BE2C (cell line): ENCODE results near the gene NFAM1.

Source experiments
- DNase-seq: peaks from one replicate; pipeline ENCODE4 v3.0.0-alpha.2; 2020
- H3K27me3 ChIP-seq: fragments of 250-450 bp; sonication (Bioruptor Pico); 2 replicates; pipeline ENCODE4 v1.5.1; 2020; ENCODE audit warnings: mild to moderate bottlenecking
- H3K36me3 ChIP-seq: fragments of 250-450 bp; sonication (Bioruptor Pico); 2 replicates; pipeline ENCODE4 v1.5.1; 2020; ENCODE audit warnings: mild to moderate bottlenecking
- H3K4me1 ChIP-seq: fragments of 250-450 bp; sonication (Bioruptor Pico); 2 replicates; pipeline ENCODE4 v1.5.1; 2020
- H3K4me3 ChIP-seq: 2 replicates; pipeline ENCODE4 v1.5.1; 2011; ENCODE audit warnings: low read depth, low read length
- H3K9me3 ChIP-seq: fragments of 250-450 bp; sonication (Bioruptor Pico); 2 replicates; pipeline ENCODE4 v1.5.1; 2020
- TF ChIP-seq, protein P1 (sequence below): IDR thresholded peaks from 2 replicates; pipeline ENCODE4 v1.5.1; 2012; ENCODE audit warnings: mild to moderate bottlenecking, low read depth, low read length

Gene NFAM1

DNA sequence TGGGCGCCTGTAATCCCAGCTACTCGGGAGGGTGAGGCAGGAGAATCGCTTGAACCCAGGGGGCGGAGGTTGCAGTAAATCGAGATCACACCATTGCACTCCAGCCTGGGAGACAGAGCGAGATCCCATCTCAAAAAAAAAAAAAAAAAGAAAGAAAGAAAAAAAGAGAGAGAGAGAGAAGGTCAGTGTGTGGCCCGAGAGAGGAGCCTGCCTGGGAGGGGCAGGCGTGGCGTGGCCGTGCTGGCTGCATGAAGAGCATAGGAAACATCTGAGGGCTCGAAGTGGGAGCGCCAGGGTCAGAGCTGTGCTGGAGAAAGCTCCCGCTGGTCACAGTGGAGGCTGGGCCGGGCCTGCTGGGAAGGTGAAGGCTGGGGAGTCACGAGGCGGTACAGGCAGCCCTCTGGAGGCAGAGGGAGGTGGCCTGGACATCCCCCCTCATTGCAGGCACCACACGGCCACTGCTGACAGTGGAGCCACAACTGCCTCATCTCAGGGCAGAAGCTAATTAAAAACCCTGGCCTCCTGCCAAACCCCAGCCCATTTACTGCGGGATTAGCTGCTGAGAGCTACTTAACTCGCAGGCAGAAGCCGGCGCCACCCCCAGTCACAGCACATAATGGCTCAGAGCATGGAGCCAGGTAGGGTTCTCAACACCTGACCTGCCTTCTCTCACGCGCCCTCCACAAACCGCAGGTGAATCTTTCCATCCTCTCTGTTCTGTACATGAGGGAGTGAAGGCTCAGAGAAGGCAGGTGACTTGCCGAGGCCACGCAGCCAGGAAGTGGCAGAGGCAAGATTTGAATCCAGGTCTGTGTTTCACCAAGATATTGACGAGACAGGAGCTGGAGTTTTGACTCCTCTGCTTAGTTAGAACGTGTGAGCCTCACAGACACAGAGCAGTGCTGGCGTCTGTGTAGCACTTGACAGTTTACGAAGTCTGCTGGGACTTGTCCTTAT lies 32.6 kb downstream of the NFAM1 start:
- H3K27me3 ChIP-seq: no peaks in the 10 kb centered on the region
- H3K4me3 ChIP-seq: no peak overlapping the region
- TF ChIP-seq, protein P1, sequence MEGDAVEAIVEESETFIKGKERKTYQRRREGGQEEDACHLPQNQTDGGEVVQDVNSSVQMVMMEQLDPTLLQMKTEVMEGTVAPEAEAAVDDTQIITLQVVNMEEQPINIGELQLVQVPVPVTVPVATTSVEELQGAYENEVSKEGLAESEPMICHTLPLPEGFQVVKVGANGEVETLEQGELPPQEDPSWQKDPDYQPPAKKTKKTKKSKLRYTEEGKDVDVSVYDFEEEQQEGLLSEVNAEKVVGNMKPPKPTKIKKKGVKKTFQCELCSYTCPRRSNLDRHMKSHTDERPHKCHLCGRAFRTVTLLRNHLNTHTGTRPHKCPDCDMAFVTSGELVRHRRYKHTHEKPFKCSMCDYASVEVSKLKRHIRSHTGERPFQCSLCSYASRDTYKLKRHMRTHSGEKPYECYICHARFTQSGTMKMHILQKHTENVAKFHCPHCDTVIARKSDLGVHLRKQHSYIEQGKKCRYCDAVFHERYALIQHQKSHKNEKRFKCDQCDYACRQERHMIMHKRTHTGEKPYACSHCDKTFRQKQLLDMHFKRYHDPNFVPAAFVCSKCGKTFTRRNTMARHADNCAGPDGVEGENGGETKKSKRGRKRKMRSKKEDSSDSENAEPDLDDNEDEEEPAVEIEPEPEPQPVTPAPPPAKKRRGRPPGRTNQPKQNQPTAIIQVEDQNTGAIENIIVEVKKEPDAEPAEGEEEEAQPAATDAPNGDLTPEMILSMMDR: peak; percentile 19; the same call in 1 of the 2 replicates
- H3K4me1 ChIP-seq: peaks cover 14% of the 10 kb centered on the region
- H3K36me3 ChIP-seq: no peaks in the 10 kb centered on the region
- peak; percentile 91 for DNase-seq
- H3K9me3 ChIP-seq: no peaks in the 10 kb centered on the region

DNA sequence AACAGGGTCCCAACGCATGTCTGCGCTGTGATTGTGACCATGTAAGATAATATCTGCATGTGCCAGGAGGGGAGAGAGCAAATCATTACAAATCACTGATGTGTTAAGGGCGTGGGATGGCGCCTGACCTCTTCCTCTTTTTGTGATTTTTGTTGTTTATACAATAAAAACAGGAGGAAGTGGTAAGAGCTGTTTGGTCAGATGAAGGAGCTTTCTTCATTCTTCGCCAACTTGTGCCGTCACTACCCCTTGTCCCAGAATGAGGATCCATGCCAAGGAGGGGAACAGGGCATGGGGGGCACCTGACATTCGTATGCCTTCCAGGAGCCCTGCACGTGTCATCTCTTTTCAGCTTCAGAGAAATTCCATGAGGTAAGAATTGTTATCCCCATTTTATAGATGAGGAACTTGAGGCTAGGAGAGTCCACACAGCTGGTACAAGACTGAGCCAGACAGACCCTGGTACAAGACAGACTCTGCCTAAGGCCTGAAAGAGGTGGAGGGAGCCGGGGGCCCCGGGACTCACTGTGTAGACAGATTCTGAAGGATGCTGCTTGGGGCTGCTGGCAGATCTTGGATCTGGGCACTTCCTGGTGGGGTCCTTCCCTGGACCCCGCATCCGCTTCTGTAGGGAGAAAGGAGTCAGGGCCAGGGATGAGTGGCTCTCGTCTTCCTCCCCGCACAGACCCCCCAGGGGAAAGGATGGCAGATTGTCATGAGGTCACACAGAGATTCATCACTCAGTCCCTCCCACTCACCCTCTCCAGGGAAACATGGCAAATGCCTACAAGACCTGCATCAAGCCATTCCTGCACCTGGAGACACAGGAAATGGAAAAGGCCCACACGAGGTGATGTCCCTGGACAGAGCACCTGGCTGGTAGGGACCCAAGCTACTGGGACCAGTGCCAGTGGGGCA lies 34.6 kb downstream of the NFAM1 start:
- H3K36me3 ChIP-seq: no peaks in the 10 kb centered on the region
- peaks cover 14% of the 10 kb centered on the region for H3K4me1 ChIP-seq
- H3K27me3 ChIP-seq: no peaks in the 10 kb centered on the region
- H3K9me3 ChIP-seq: no peaks in the 10 kb centered on the region
- DNase-seq: no peak
- no peak overlapping the region for H3K4me3 ChIP-seq
- TF ChIP-seq, protein P1: no peak

DNA sequence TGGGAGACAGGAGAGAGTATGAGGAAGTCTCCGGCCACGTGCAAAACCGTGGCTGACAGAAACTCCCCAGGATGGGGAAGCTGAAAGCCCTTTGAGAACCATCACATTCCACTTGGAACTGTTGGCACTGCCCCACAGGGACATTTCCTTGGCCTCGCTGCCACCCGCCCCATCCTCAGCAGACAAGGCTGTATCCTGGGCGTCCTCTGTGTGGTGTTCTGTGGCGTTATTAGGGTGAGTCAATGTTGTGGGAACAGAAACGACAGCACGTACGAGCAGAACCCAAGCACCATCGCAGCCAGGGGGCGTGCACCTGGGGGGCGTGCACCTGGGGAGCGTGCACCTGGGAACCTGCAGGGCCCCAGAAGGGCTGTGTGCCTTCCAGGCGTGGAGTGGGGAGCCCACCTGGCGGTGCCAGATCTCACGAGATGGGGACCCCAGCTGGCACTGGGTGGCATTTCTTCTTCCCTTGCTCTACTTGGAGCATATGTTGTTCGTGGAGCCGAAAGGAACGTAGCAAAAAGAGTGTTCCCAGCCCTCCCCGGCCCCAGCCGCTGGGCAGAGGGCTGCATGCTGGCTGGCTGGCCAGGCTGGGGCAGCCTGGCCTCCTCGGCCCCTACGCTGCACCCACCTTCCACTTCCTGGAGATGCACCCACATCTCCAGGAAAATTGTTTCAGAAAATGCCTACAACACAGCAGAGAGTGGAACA lies 35.4 kb downstream of the NFAM1 start:
- TF ChIP-seq, protein P1: no peak
- Histone ChIP-seq H3K27me3 (no peaks in the 10 kb centered on the region), H3K36me3 (no peaks in the 10 kb centered on the region), H3K4me3 (no peak overlapping the region), H3K4me1 (peaks cover 14% of the 10 kb centered on the region), H3K9me3 (no peaks in the 10 kb centered on the region; the same call in 1 of the 2 replicates)
- DNase-seq: no peak

DNA sequence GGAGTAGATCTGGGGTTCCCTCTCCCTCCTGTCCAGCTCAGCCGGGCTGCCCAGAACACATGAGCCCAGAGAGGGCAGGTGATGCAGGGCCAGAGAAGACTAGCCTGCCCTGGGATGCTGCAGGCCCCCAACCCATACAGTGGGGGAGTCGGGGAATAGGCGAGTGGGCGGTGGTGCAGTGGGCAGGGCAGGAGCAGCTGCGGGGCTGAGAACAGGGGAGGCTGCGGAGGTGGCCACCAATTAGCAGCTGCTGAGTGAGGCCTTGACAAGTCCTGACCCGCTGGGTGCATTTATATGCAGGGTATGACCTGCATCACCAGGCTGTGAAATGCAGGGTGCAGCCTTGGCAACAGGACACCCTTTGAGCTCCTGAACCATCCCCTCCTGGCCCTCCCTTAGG lies 43.1 kb downstream of the NFAM1 start:
- Histone ChIP-seq H3K4me1 (peaks cover 11% of the 10 kb centered on the region), H3K36me3 (no peaks in the 10 kb centered on the region), H3K9me3 (no peaks in the 10 kb centered on the region; the same call in 1 of the 2 replicates), H3K27me3 (no peaks in the 10 kb centered on the region), H3K4me3 (no peak overlapping the region)
- TF ChIP-seq, protein P1: no peak
- DNase-seq: no peak

DNA sequence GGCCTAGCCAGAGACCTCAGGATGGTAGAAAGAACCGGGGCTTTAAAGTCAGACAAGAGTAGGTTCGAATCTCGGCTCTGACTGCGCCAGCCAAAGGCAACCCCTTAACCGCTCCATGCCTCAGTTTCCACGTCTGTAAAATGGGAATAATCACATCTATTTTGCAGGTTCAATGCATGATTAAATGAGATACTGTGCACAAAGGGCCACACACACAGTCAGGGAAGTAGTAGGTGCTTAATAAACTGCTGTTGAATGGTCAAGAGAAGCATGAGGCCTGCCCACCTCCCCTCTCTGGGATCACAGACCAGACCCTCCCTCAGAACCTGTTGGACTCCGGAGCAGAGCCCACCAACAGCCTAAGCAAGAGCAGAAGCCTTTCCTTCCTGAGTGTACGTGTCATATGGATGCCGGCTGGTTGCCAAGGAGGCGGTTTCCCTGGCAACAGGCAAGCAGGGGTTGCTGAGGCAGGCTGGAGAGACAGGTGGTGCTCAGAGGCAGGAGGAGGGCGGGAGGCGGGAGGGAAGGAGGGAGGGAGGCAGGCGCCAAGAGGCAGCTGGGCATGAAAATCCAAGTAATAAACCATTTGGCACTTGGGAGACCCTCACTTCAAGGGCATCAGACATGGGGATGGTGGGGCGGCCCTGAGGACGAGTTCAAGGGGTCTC lies 43.9 kb downstream of the NFAM1 start:
- no peak overlapping the region for H3K4me3 ChIP-seq
- peaks cover 11% of the 10 kb centered on the region for H3K4me1 ChIP-seq
- H3K27me3 ChIP-seq: no peaks in the 10 kb centered on the region
- no peaks in the 10 kb centered on the region; the same call in 1 of the 2 replicates for H3K9me3 ChIP-seq
- H3K36me3 ChIP-seq: no peaks in the 10 kb centered on the region
- TF ChIP-seq, protein P1: no peak
- peak; percentile 89 for DNase-seq
